Sigmoid colon (tissue), 7 donors: Measurements from ENCODE around the gene ZNF223. TPM values are rescaled to one million over a fixed set of nuclear protein-coding genes. Genes with fewer than 3 reads are reported as not detected.

Source experiments
- DNase-seq: peaks from one replicate; pipeline ENCODE4 v3.0.0-alpha.2; 2019
- H3K27ac ChIP-seq, 4 donors: fragments of 200-600 bp; sonication (generic); one replicate each; pipeline ENCODE4 v1.5.1; 2016 to 2019; ENCODE audit warnings: mild to moderate bottlenecking in 1 of 4
- H3K27me3 ChIP-seq, 3 donors: fragments of 200-600 bp; sonication (generic); one replicate each; pipeline ENCODE4 v1.5.1; 2019; ENCODE audit warnings: mild to moderate bottlenecking in 1 of 3
- H3K36me3 ChIP-seq, 4 donors: fragments of 200-600 bp; sonication (generic); one replicate each; pipeline ENCODE4 v1.5.1; 2016 to 2019
- H3K4me1 ChIP-seq, 4 donors: fragments of 200-600 bp; sonication (generic); one replicate each; pipeline ENCODE4 v1.5.1; 2017 to 2019
- H3K4me3 ChIP-seq, 4 donors: fragments of 200-600 bp; sonication (generic); one replicate each; pipeline ENCODE4 v1.5.1; 2017 to 2019; ENCODE audit warnings: mild to moderate bottlenecking in 2 of 4, moderate library complexity in 1 of 4
- H3K9me3 ChIP-seq, 4 donors: fragments of 200-600 bp in 3 of 4; sonication (generic) in 3 of 4; one replicate each; pipeline versions ENCODE4 v1.5.1 to v1.6.1; 2013 to 2019
- CTCF ChIP-seq, 4 experiments: fragments of 450-650 bp in 3 of 4; fragments of 200-600 bp in 1 of 4; IDR thresholded peaks; one replicate each; pipeline ENCODE4 v1.5.1; 2016 to 2019; ENCODE audit warnings: antibody characterized with exemption in 4 of 4, mild to moderate bottlenecking in 3 of 4, moderate library complexity in 2 of 4
- EP300 ChIP-seq, 4 donors: sonication (generic); formaldehyde crosslinking; IDR thresholded peaks; one replicate each; pipeline ENCODE4 v1.6.1; 2017; ENCODE audit warnings: antibody characterized with exemption in 4 of 4
- POLR2A ChIP-seq, 2 donors: fragments of 450-650 bp; IDR thresholded peaks; one replicate each; pipeline ENCODE4 v1.6.1; 2016; ENCODE audit warnings: antibody characterized with exemption in 2 of 2, mild to moderate bottlenecking in 2 of 2, moderate library complexity in 2 of 2
- POLR2AphosphoS5 ChIP-seq, 4 donors: sonication (generic); formaldehyde crosslinking; IDR thresholded peaks; one replicate each; pipeline ENCODE4 v1.6.1; 2017; ENCODE audit warnings: antibody characterized with exemption in 4 of 4
- WGBS, 2 donors: extraction: QIAGEN DNeasy Blood & Tissue Kit; methylation state at CpG; one replicate each; pipeline ENCODE4 v1.1.7; 2013; 5-methylcytosine and 5-hydroxymethylcytosine counted together
- intact Hi-C: fragments of 100-400 bp; cut with DNase I; formaldehyde crosslinking; loops from one replicate; pipeline ENCODE4 v1.15.1; 2023
- polyA plus RNA-seq, 3 donors: library from polyadenylated mRNA; stranded (reverse); fragments of 200-250 nt; gene quantifications; one replicate each; pipeline ENCODE4 v1.2.3, GENCODE V29; 2013
- total RNA-seq, 4 donors: library from RNA; depleted of rRNA; stranded (reverse); fragments of >200 nt; gene quantifications; one replicate each; pipeline ENCODE4 v1.1.0, GENCODE V29; 2016
- donor health status: healthy with polysubstance abuse.
- donor health status: Bipolar disorder and iron deficiency.
- donor health status: healthy.

ZNF223 gene
- total and polyA plus RNA-seq, 7 donors, result 2.5 to 5.0 (median 3.7) TPM

GRCh38 chr19:44069415-44069814, 17.6 kb downstream of the ZNF223 start:
- intact Hi-C loops, result no loop called here
- WGBS, 2 donors, result 96 to 100% methylated on average over 1 of the region's 1 CpG
- H3K9me3 ChIP-seq, result peaks cover 21 to 32% (median 24%) of the 10 kb centered on the region in 4 donors

GRCh38 chr19:44071824-44072542, 20.1 kb downstream of the ZNF223 start, which contains the start of gene ZNF284:
TSS of gene ZNF284 (plus strand) at chr19:44072159. CDS start at chr19:44076390, 4,231 bp downstream.
- peaks cover 5 to 16% (median 7%) of the 10 kb centered on the region in 4 donors for H3K9me3 ChIP-seq
- WGBS, 2 donors, result 1% methylated on average over 40 of the region's 40 CpGs
- H3K4me1 ChIP-seq, result peaks cover 0 to 14% (median 10%) of the 10 kb centered on the region in 4 donors
- intact Hi-C loops, result loop anchor here (1.0 to 2.0 kb wide), 2 partner anchors 23 to 41 kb away; partner anchors contain the start of genes ZNF224 and ZNF225
- peak within 1 kb of the TSS; percentile 47 to 68 (median 62) for H3K4me3 ChIP-seq
- TF ChIP-seq EP300 (IDR thresholded peaks at IDR 0.05) (no peak), POLR2A (IDR thresholded peaks at IDR 0.05) (no peak), POLR2AphosphoS5 (IDR thresholded peaks at IDR 0.05) (peak in 3 of 4 donors; percentile 44 to 60 (median 55))
- H3K27ac ChIP-seq, result peak within 1 kb of the TSS; percentile 60 to 68 (median 66)
- DNase-seq, result peak; percentile 92
- peaks cover 0 to 10% (median 3%) of the 10 kb centered on the region in 4 donors for H3K36me3 ChIP-seq
- H3K27me3 ChIP-seq, result no peaks in the 10 kb centered on the region

More at GRCh38 chr19:44069415-44069814, 17.6 kb downstream of the ZNF223 start:
- no peak overlapping the region for H3K4me3 ChIP-seq
- TF ChIP-seq POLR2A (IDR thresholded peaks at IDR 0.05) (no peak), POLR2AphosphoS5 (IDR thresholded peaks at IDR 0.05) (no peak), CTCF (IDR thresholded peaks at IDR 0.05) (no peak), EP300 (IDR thresholded peaks at IDR 0.05) (no peak)
- H3K27ac ChIP-seq, result no peak overlapping the region
- DNase-seq, result no peak
- H3K27me3 ChIP-seq, result no peaks in the 10 kb centered on the region
- peaks cover 0 to 14% (median 10%) of the 10 kb centered on the region in 4 donors for H3K4me1 ChIP-seq
- peaks cover 10 to 32% (median 28%) of the 10 kb centered on the region in 4 donors for H3K36me3 ChIP-seq

- Histone ChIP-seq H3K36me3 (peaks cover 0 to 7% (median 2%) of the 10 kb centered on the region in 4 donors), H3K27ac (peak overlapping the region in 3 of 4 donors; percentile 64 to 68 (median 67))
Measured at GRCh38 chr19:44072543-44073401, 20.9 kb downstream of the ZNF223 start.

GRCh38 chr19:44076325-44076724, 24.5 kb downstream of the ZNF223 start:
- Histone ChIP-seq H3K27ac (no peak overlapping the region), H3K4me3 (no peak overlapping the region), H3K36me3 (peaks cover 0 to 39% (median 10%) of the 10 kb centered on the region in 4 donors), H3K4me1 (peaks cover 0 to 13% (median 10%) of the 10 kb centered on the region in 4 donors), H3K9me3 (no peaks in the 10 kb centered on the region), H3K27me3 (no peaks in the 10 kb centered on the region)
- intact Hi-C loops, result no loop called here
- no peak for DNase-seq
- TF ChIP-seq POLR2AphosphoS5 (IDR thresholded peaks at IDR 0.05), result no peak
- WGBS, 2 donors, result 87 to 90% methylated on average over 2 of the region's 2 CpGs

More at GRCh38 chr19:44072543-44073401, 20.9 kb downstream of the ZNF223 start:
- H3K27me3 ChIP-seq, result no peaks in the 10 kb centered on the region
- intact Hi-C loops, result loop anchor here (2.0 kb wide), 1 partner anchor 22 kb away; the partner anchor contains the start of gene ZNF224
- WGBS, 2 donors, result 19 to 24% methylated on average over 18 of the region's 18 CpGs
- peak overlapping the region; percentile 47 to 68 (median 62) for H3K4me3 ChIP-seq
- H3K4me1 ChIP-seq, result peaks cover 0 to 14% (median 10%) of the 10 kb centered on the region in 4 donors
- DNase-seq, result no peak
- H3K9me3 ChIP-seq, result peaks cover 0 to 10% (median 1%) of the 10 kb centered on the region in 4 donors
- TF ChIP-seq CTCF (IDR thresholded peaks at IDR 0.05) (no peak), POLR2AphosphoS5 (IDR thresholded peaks at IDR 0.05) (no peak), EP300 (IDR thresholded peaks at IDR 0.05) (no peak), POLR2A (IDR thresholded peaks at IDR 0.05) (no peak)

- DNase-seq, result no peak
- 62 to 75% methylated on average over 4 of the region's 4 CpGs for WGBS, 2 donors
- no peak for TF ChIP-seq POLR2AphosphoS5 (IDR thresholded peaks at IDR 0.05)
- TF ChIP-seq CTCF (IDR thresholded peaks at IDR 0.05), result no peak
- TF ChIP-seq EP300 (IDR thresholded peaks at IDR 0.05), result no peak
- TF ChIP-seq POLR2A (IDR thresholded peaks at IDR 0.05), result no peak
- Histone ChIP-seq H3K4me1 (peaks cover 0 to 13% (median 10%) of the 10 kb centered on the region in 4 donors), H3K36me3 (peaks cover 0 to 13% (median under 1%) of the 10 kb centered on the region in 4 donors), H3K4me3 (no peak overlapping the region), H3K27me3 (no peaks in the 10 kb centered on the region), H3K27ac (no peak overlapping the region), H3K9me3 (no peaks in the 10 kb centered on the region)
- intact Hi-C loops, result loop anchor here (10.0 kb wide), 1 partner anchor 123 kb away; the partner anchor contains the start of gene ZNF227
Measured at GRCh38 chr19:44092108-44092507, 40.3 kb downstream of the ZNF223 start.
